Measurements from ENCODE around the gene PCSK5. TPM values are rescaled to one million over a fixed set of nuclear protein-coding genes. Genes with fewer than 3 reads are reported as not detected.

The PCSK5 gene
- total and polyA plus RNA-seq, 2 donors (not counting 1 experiment from before 2014, with no cell fraction given): 0.09 TPM; not detected in 1

DNA sequence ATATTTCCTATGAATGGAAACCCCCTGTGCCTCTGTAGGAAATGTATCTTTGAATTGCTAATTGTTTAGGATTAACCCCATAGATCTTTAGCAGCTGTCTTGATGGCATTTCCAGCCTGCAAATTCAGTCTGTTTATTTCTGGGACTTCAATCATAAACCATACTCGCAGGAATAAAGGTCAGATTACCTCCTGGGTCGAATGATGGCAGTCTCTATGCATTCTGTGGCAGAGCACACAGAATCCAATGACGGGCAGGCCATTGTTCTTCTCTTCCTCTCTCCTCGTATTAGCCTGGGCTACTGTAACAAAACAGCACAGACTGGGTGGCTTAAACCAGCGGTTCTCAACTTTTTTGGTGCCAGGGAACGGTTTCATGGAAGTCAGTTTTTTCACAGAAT is 199.9 kb downstream of the PCSK5 start:
- Mint-ChIP-seq H3K4me1 (no peaks in the 10 kb centered on the region), H3K9me3 (ENCODE audit: insufficient read depth) (no peaks in the 10 kb centered on the region), H3K4me3 (no peak overlapping the region), H3K27me3 (no peaks in the 10 kb centered on the region), H3K27ac (no peak overlapping the region)
- no peak overlapping the region for H2AFZ ChIP-seq (ENCODE audit: insufficient read depth, low read depth, low read length, poor library complexity, severe bottlenecking)
- H4K20me1 ChIP-seq (ENCODE audit: control insufficient read depth, insufficient read depth, low read length, poor library complexity, severe bottlenecking): no peaks in the 10 kb centered on the region
- peaks cover 0 to 3% (median 0%) of the 10 kb centered on the region in 3 donors for H3K9me3 ChIP-seq (ENCODE audit: control extremely low read depth in 1 of 3, control insufficient read depth in 2 of 3, insufficient read depth in 1 of 3, low read length in 2 of 3)
- ATAC-seq (ENCODE audit: low read depth) (no peak), DNase-seq (no peak)
- no peak for TF ChIP-seq EZH2 (IDR thresholded peaks at IDR 0.05; ENCODE audit: borderline replicate concordance, insufficient read depth, low read depth, low read length, poor library complexity, severe bottlenecking)
- TF ChIP-seq, protein P1, sequence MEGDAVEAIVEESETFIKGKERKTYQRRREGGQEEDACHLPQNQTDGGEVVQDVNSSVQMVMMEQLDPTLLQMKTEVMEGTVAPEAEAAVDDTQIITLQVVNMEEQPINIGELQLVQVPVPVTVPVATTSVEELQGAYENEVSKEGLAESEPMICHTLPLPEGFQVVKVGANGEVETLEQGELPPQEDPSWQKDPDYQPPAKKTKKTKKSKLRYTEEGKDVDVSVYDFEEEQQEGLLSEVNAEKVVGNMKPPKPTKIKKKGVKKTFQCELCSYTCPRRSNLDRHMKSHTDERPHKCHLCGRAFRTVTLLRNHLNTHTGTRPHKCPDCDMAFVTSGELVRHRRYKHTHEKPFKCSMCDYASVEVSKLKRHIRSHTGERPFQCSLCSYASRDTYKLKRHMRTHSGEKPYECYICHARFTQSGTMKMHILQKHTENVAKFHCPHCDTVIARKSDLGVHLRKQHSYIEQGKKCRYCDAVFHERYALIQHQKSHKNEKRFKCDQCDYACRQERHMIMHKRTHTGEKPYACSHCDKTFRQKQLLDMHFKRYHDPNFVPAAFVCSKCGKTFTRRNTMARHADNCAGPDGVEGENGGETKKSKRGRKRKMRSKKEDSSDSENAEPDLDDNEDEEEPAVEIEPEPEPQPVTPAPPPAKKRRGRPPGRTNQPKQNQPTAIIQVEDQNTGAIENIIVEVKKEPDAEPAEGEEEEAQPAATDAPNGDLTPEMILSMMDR (IDR thresholded peaks at IDR 0.05): no peak
- H3K79me2 ChIP-seq (ENCODE audit: control insufficient read depth, insufficient read depth, low read length): no peaks in the 10 kb centered on the region
- CTCF ChIA-PET: no interaction called here
- no peak overlapping the region for H3K9ac ChIP-seq (ENCODE audit: low read length)
- no peaks in the 10 kb centered on the region for H3K27me3 ChIP-seq (replicated peaks in 1 of 4; ENCODE audit: control extremely low read depth in 1 of 4, control insufficient read depth in 3 of 4, insufficient read depth in 4 of 4, low read length in 3 of 4)
- no peaks in the 10 kb centered on the region for H3K4me1 ChIP-seq (ENCODE audit: control insufficient read depth in 2 of 2, insufficient read depth in 2 of 2, low read length in 2 of 2)
- intact Hi-C loops (cut with micrococcal nuclease): no loop called here
- H3K4me3 ChIP-seq (ENCODE audit: control extremely low read depth in 1 of 5, extremely low read depth in 1 of 5, insufficient read depth in 1 of 5, low read depth in 2 of 5, low read length in 4 of 5): no peak overlapping the region
- 79% methylated on average over 3 of the region's 6 CpGs for WGBS (ENCODE audit: insufficient coverage)
- POLR2A ChIA-PET: no interaction called here
- H3K4me2 ChIP-seq (replicated peaks; ENCODE audit: low read depth, low read length, poor library complexity, severe bottlenecking): no peak overlapping the region
- no peak overlapping the region for H3K27ac ChIP-seq (ENCODE audit: low read length in 2 of 2)
- H3K36me3 ChIP-seq (replicated peaks in 1 of 2; ENCODE audit: control extremely low read depth in 1 of 2, control insufficient read depth in 1 of 2, extremely low read depth in 1 of 2, insufficient read depth in 2 of 2, low read length in 1 of 2): no peaks in the 10 kb centered on the region

DNA sequence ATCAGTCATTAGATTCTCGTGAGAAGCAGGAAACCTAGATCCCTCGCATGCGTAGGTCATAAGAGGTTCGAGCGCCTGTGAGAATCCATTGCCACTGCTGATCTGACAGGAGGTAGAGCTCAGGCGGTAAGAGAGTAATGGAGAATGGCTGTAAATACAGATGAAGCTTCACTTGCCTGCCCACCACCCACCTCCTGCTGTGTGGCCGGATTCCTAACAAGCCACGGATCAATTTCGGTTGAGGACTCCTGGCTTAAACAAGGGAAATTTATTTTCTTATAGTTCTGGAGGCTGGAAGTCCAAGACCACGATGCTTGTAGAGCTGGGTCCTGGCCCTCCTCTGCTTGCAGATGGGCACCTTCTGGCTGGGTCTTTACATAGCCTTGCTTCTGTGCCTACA is 200.4 kb downstream of the PCSK5 start:
- TF ChIP-seq, protein P1 (IDR thresholded peaks at IDR 0.05): no peak
- TF ChIP-seq EZH2 (IDR thresholded peaks at IDR 0.05; ENCODE audit: borderline replicate concordance, insufficient read depth, low read depth, low read length, poor library complexity, severe bottlenecking): no peak
- Histone ChIP-seq H3K4me2 (replicated peaks; ENCODE audit: low read depth, low read length, poor library complexity, severe bottlenecking) (no peak overlapping the region), H3K4me3 (ENCODE audit: control extremely low read depth in 1 of 5, extremely low read depth in 1 of 5, insufficient read depth in 1 of 5, low read depth in 2 of 5, low read length in 4 of 5) (no peak overlapping the region), H3K4me1 (ENCODE audit: control insufficient read depth in 2 of 2, insufficient read depth in 2 of 2, low read length in 2 of 2) (no peaks in the 10 kb centered on the region), H3K27ac (ENCODE audit: low read length in 2 of 2) (no peak overlapping the region), H3K27me3 (replicated peaks in 1 of 4; ENCODE audit: control extremely low read depth in 1 of 4, control insufficient read depth in 3 of 4, insufficient read depth in 4 of 4, low read length in 3 of 4) (no peaks in the 10 kb centered on the region), H3K9ac (ENCODE audit: low read length) (no peak overlapping the region), H4K20me1 (ENCODE audit: control insufficient read depth, insufficient read depth, low read length, poor library complexity, severe bottlenecking) (no peaks in the 10 kb centered on the region), H3K79me2 (ENCODE audit: control insufficient read depth, insufficient read depth, low read length) (no peaks in the 10 kb centered on the region), H3K9me3 (ENCODE audit: control extremely low read depth in 1 of 3, control insufficient read depth in 2 of 3, insufficient read depth in 1 of 3, low read length in 2 of 3) (peaks cover 0 to 3% (median 0%) of the 10 kb centered on the region in 3 donors), H3K36me3 (replicated peaks in 1 of 2; ENCODE audit: control extremely low read depth in 1 of 2, control insufficient read depth in 1 of 2, extremely low read depth in 1 of 2, insufficient read depth in 2 of 2, low read length in 1 of 2) (no peaks in the 10 kb centered on the region), H2AFZ (ENCODE audit: insufficient read depth, low read depth, low read length, poor library complexity, severe bottlenecking) (no peak overlapping the region)
- no peaks in the 10 kb centered on the region for H3K9me3 Mint-ChIP-seq (ENCODE audit: insufficient read depth)
- H3K27ac Mint-ChIP-seq: no peak overlapping the region
- H3K4me3 Mint-ChIP-seq: no peak overlapping the region
- DNase-seq (no peak), ATAC-seq (ENCODE audit: low read depth) (no peak)
- WGBS (ENCODE audit: insufficient coverage): 89% methylated on average over 6 of the region's 10 CpGs
- H3K27me3 Mint-ChIP-seq: no peaks in the 10 kb centered on the region
- no peaks in the 10 kb centered on the region for H3K4me1 Mint-ChIP-seq
- CTCF ChIA-PET: no interaction called here
- intact Hi-C loops (cut with micrococcal nuclease): no loop called here
- POLR2A ChIA-PET: no interaction called here
